Smooth muscle cell (in vitro differentiated cells): Measurements from ENCODE around the gene PCDHGB1. TPM values are rescaled to one million over a fixed set of nuclear protein-coding genes. Genes with fewer than 3 reads are reported as not detected.

Experiments
- DNase-seq: peaks from one replicate; lab custom pipeline; 2025; ENCODE audit not compliant: unreplicated experiment; lab: John Stamatoyannopoulos, UW
- H2AFZ ChIP-seq: fragments of 200-600 bp; sonication (generic); 2 replicates; pipeline ENCODE4 v1.6.0; 2016; ENCODE audit warnings: antibody characterized with exemption, low read depth, mild to moderate bottlenecking
- H3F3A ChIP-seq: fragments of 200-600 bp; sonication (generic); 2 replicates; pipeline ENCODE4 v1.6.0; 2017; ENCODE audit warnings: antibody characterized with exemption, low read depth
- H3K27ac ChIP-seq: fragments of 200-600 bp; sonication (generic); 2 replicates; pipeline ENCODE4 v1.5.1; 2016; ENCODE audit warnings: low read depth, mild to moderate bottlenecking
- H3K27me3 ChIP-seq: fragments of 200-600 bp; sonication (generic); 2 replicates; pipeline ENCODE4 v1.6.1; 2016; ENCODE audit warnings: low read depth, mild to moderate bottlenecking
- H3K36me3 ChIP-seq: fragments of 200-600 bp; sonication (generic); 2 replicates; pipeline ENCODE4 v1.5.1; 2016; ENCODE audit warnings: low read depth
- H3K4me1 ChIP-seq: fragments of 200-600 bp; sonication (generic); 2 replicates; pipeline ENCODE4 v1.5.1; 2016; ENCODE audit warnings: low read depth
- H3K4me2 ChIP-seq: fragments of 200-600 bp; sonication (generic); 2 replicates; pipeline ENCODE4 v1.6.0; 2016; ENCODE audit warnings: mild to moderate bottlenecking
- H3K4me3 ChIP-seq: fragments of 200-600 bp; sonication (generic); 2 replicates; pipeline ENCODE4 v1.5.1; 2016; ENCODE audit warnings: mild to moderate bottlenecking
- H3K79me2 ChIP-seq: fragments of 200-600 bp; sonication (generic); 2 replicates; pipeline ENCODE4 v1.6.0; 2016; ENCODE audit warnings: low read depth, mild to moderate bottlenecking
- H3K9ac ChIP-seq: fragments of 200-600 bp; sonication (generic); 2 replicates; pipeline ENCODE4 v1.6.0; 2016; ENCODE audit warnings: low read depth
- H3K9me3 ChIP-seq: fragments of 200-600 bp; sonication (generic); replicated peaks from 2 replicates; pipeline ENCODE4 v1.5.1; 2016; ENCODE audit warnings: low read depth
- H4K20me1 ChIP-seq: fragments of 200-600 bp; sonication (generic); 2 replicates; pipeline ENCODE4 v1.6.0; 2016; ENCODE audit warnings: low read depth
- CTCF ChIP-seq: fragments of 200-600 bp; sonication (generic); IDR thresholded peaks from 2 replicates; pipeline ENCODE4 v1.5.1; 2017; ENCODE audit warnings: borderline replicate concordance, mild to moderate bottlenecking, antibody characterized with exemption; ENCODE audit not compliant: insufficient read depth, poor library complexity, severe bottlenecking
- WGBS: methylation state at CpG from one replicate; pipeline ENCODE4 v1.1.7; 2016; ENCODE audit warnings: low lambda C conversion rate; 5-methylcytosine and 5-hydroxymethylcytosine counted together
- polyA plus RNA-seq: library from polyadenylated mRNA; unstranded; fragments of >200 nt; fragmentation: Nextera tagmentation; extraction: Ambion mirVana; gene quantifications from 2 replicates; pipeline ENCODE4 v1.2.1, GENCODE V29; 2016
- total RNA-seq: library from RNA; depleted of rRNA; stranded (reverse); fragments of >200 nt; gene quantifications from 2 replicates; pipeline ENCODE4 v1.2.3, GENCODE V29; 2014

The PCDHGB1 gene
- total and polyA plus RNA-seq, 2 experiments from 2014 or later: 0.27 to 0.40 TPM

GRCh38 chr5:141363952-141364660 lies 14.2 kb downstream of the PCDHGB1 start, which contains the start of gene PCDHGA5:
Gene PCDHGA5, plus strand, starts transcription at chr5:141364162. Its CDS starts 169 bp downstream, at chr5:141364331.
- H3K79me2 ChIP-seq: no peaks in the 10 kb centered on the region
- H3K4me1 ChIP-seq: no peaks in the 10 kb centered on the region
- no peaks in the 10 kb centered on the region for H4K20me1 ChIP-seq
- no peaks in the 10 kb centered on the region for H3F3A ChIP-seq
- peaks cover 11% of the 10 kb centered on the region for H3K9me3 ChIP-seq
- H3K4me3 ChIP-seq: no peak within 1 kb of the TSS
- H3K36me3 ChIP-seq: no peaks in the 10 kb centered on the region
- H3K9ac ChIP-seq: no peak within 1 kb of the TSS
- no peak for TF ChIP-seq CTCF
- no peak within 1 kb of the TSS for H3K27ac ChIP-seq
- no peak within 1 kb of the TSS for H2AFZ ChIP-seq
- no peak within 1 kb of the TSS for H3K4me2 ChIP-seq
- WGBS: 93% methylated on average over 34 of the region's 34 CpGs
- H3K27me3 ChIP-seq: no peaks in the 10 kb centered on the region
- DNase-seq: no peak

GRCh38 chr5:141366016-141366896 lies 16.4 kb downstream of the PCDHGB1 start:
- H3K27me3 ChIP-seq: no peaks in the 10 kb centered on the region
- no peaks in the 10 kb centered on the region for H3K4me1 ChIP-seq
- H3K36me3 ChIP-seq: no peaks in the 10 kb centered on the region
- 96% methylated on average over 46 of the region's 46 CpGs for WGBS
- no peak overlapping the region for H3K9ac ChIP-seq
- H3K4me3 ChIP-seq: no peak overlapping the region
- H3K79me2 ChIP-seq: no peaks in the 10 kb centered on the region
- H2AFZ ChIP-seq: no peak overlapping the region
- H3F3A ChIP-seq: no peaks in the 10 kb centered on the region
- H3K27ac ChIP-seq: no peak overlapping the region
- no peak for DNase-seq
- peaks cover 11% of the 10 kb centered on the region for H3K9me3 ChIP-seq
- no peaks in the 10 kb centered on the region for H4K20me1 ChIP-seq
- no peak for TF ChIP-seq CTCF
- no peak overlapping the region for H3K4me2 ChIP-seq

GRCh38 chr5:141369994-141370848 lies 20.3 kb downstream of the PCDHGB1 start, which contains the start of gene PCDHGB3:
Gene PCDHGB3, plus strand, starts transcription at chr5:141370242. Its CDS starts 153 bp downstream, at chr5:141370395.
- no peaks in the 10 kb centered on the region for H3F3A ChIP-seq
- 89% methylated on average over 32 of the region's 32 CpGs for WGBS
- H3K27me3 ChIP-seq: no peaks in the 10 kb centered on the region
- peaks cover 15% of the 10 kb centered on the region for H3K9me3 ChIP-seq
- H3K79me2 ChIP-seq: no peaks in the 10 kb centered on the region
- no peaks in the 10 kb centered on the region for H3K36me3 ChIP-seq
- H3K27ac ChIP-seq: no peak within 1 kb of the TSS
- DNase-seq: no peak
- no peak within 1 kb of the TSS for H3K9ac ChIP-seq
- H3K4me3 ChIP-seq: no peak within 1 kb of the TSS
- no peak for TF ChIP-seq CTCF
- H3K4me1 ChIP-seq: no peaks in the 10 kb centered on the region
- no peaks in the 10 kb centered on the region for H4K20me1 ChIP-seq
- no peak within 1 kb of the TSS for H2AFZ ChIP-seq
- H3K4me2 ChIP-seq: no peak within 1 kb of the TSS
